CD14-positive monocyte (primary cell): ENCODE results near the gene FRMD4A. TPM values are rescaled to one million over a fixed set of nuclear protein-coding genes. Genes with fewer than 3 reads are reported as not detected.

Experiments used
- DNase-seq, 3 donors: peaks; one replicate each; pipeline ENCODE4 v3.0.0-alpha.2; 2011 to 2022
- H2AFZ ChIP-seq: 2 replicates; pipeline ENCODE4 v1.6.0; 2012; ENCODE audit warnings: mild to moderate bottlenecking, low read depth, low read length, inconsistent platforms; ENCODE audit not compliant: insufficient read depth, poor library complexity, severe bottlenecking
- H3K27ac ChIP-seq, 2 donors: 1 replicate in 1 of 2; 2 replicates in 1 of 2; pipeline ENCODE4 v1.5.1; 2012 to 2013; ENCODE audit warnings: low read length in 2 of 2, control low read depth in 1 of 2, inconsistent platforms in 1 of 2, low read depth in 1 of 2, mild to moderate bottlenecking in 1 of 2
- H3K27me3 ChIP-seq, 2 donors: one replicate each; pipeline versions ENCODE4 v1.6.0 to v1.6.1; 2011 to 2013; ENCODE audit warnings: low read length in 2 of 2; ENCODE audit not compliant: control insufficient read depth in 2 of 2, insufficient read depth in 2 of 2
- H3K36me3 ChIP-seq, 2 donors: replicated peaks in 1 of 2; 1 replicate in 1 of 2; 2 replicates in 1 of 2; pipeline versions ENCODE4 v1.5.1 to v1.6.1; 2012 to 2013; ENCODE audit warnings: low read length in 2 of 2, control low read depth in 1 of 2, inconsistent platforms in 1 of 2, mild to moderate bottlenecking in 1 of 2; ENCODE audit not compliant: insufficient read depth in 2 of 2, control insufficient read depth in 1 of 2
- H3K4me1 ChIP-seq, 2 donors: 1 replicate in 1 of 2; 2 replicates in 1 of 2; pipeline versions ENCODE4 v1.5.1 to v1.6.1; 2012 to 2013; ENCODE audit warnings: low read length in 2 of 2, control low read depth in 1 of 2, inconsistent platforms in 1 of 2, mild to moderate bottlenecking in 1 of 2, moderate library complexity in 1 of 2; ENCODE audit not compliant: insufficient read depth in 2 of 2, control insufficient read depth in 1 of 2
- H3K4me2 ChIP-seq: replicated peaks from 2 replicates; pipeline ENCODE3; 2012; ENCODE audit warnings: low read length, moderate library complexity, mild to moderate bottlenecking; ENCODE audit not compliant: poor library complexity, severe bottlenecking; ENCODE audit errors: extremely low read depth
- H3K4me3 ChIP-seq, 3 experiments: fragments of 200-600 bp in 1 of 3; sonication (generic) in 1 of 3; replicated peaks in 1 of 3; 1 replicate in 2 of 3; 2 replicates in 1 of 3; pipeline ENCODE4 v1.5.1; 2011 to 2013; ENCODE audit warnings: low read length in 3 of 3, mild to moderate bottlenecking in 3 of 3, control low read depth in 2 of 3, low read depth in 2 of 3, inconsistent platforms in 1 of 3, moderate library complexity in 1 of 3
- H3K79me2 ChIP-seq: 2 replicates; pipeline ENCODE4 v1.6.0; 2012; ENCODE audit warnings: mild to moderate bottlenecking, control low read depth, inconsistent platforms, low read length, moderate library complexity; ENCODE audit not compliant: insufficient read depth
- H3K9ac ChIP-seq: 2 replicates; pipeline ENCODE4 v1.6.0; 2017; ENCODE audit warnings: low read length, mild to moderate bottlenecking; ENCODE audit not compliant: insufficient read depth, poor library complexity, severe bottlenecking
- H3K9me3 ChIP-seq, 2 donors: replicated peaks in 1 of 2; 1 replicate in 1 of 2; 2 replicates in 1 of 2; pipeline versions ENCODE4 v1.5.1 to v1.6.1; 2012 to 2013; ENCODE audit warnings: low read length in 2 of 2, control low read depth in 1 of 2; ENCODE audit not compliant: control insufficient read depth in 1 of 2, insufficient read depth in 1 of 2
- H4K20me1 ChIP-seq: 2 replicates; pipeline ENCODE4 v1.6.0; 2012; ENCODE audit warnings: mild to moderate bottlenecking, low read length, control low read depth, moderate library complexity; ENCODE audit not compliant: insufficient read depth
- H3K27ac Mint-ChIP-seq, 7 donors: one replicate each; pipeline ENCODE4 v1.8.0; 2020; ENCODE audit warnings: mild to moderate bottlenecking in 7 of 7, mixed read lengths in 7 of 7, moderate library complexity in 6 of 7, inconsistent platforms in 2 of 7
- H3K27me3 Mint-ChIP-seq, 3 donors: one replicate each; pipeline ENCODE4 v1.8.0; 2021 to 2022; ENCODE audit warnings: low read depth in 3 of 3, mild to moderate bottlenecking in 3 of 3, mixed read lengths in 3 of 3, moderate library complexity in 3 of 3, inconsistent platforms in 1 of 3
- H3K36me3 Mint-ChIP-seq, 2 donors: one replicate each; pipeline ENCODE4 v1.8.0; 2020; ENCODE audit warnings: mixed read lengths in 2 of 2, inconsistent platforms in 1 of 2, mild to moderate bottlenecking in 1 of 2
- H3K4me1 Mint-ChIP-seq: one replicate; pipeline ENCODE4 v1.8.0; 2020; ENCODE audit warnings: mild to moderate bottlenecking, mixed read lengths
- H3K4me3 Mint-ChIP-seq, 2 donors: one replicate each; pipeline ENCODE4 v1.8.0; 2020; ENCODE audit warnings: mild to moderate bottlenecking in 2 of 2, mixed read lengths in 2 of 2, moderate library complexity in 1 of 2
- H3K9me3 Mint-ChIP-seq, 7 donors: one replicate each; pipeline ENCODE4 v1.8.0; 2020 to 2022; ENCODE audit warnings: mixed read lengths in 7 of 7, mild to moderate bottlenecking in 6 of 7, moderate library complexity in 6 of 7, inconsistent platforms in 2 of 7
- CTCF ChIP-seq: fragments of 200-600 bp; IDR thresholded peaks from one replicate; pipeline ENCODE4 v1.8.0; 2022; ENCODE audit warnings: antibody characterized with exemption, mild to moderate bottlenecking
- WGBS: methylation state at CpG from one replicate; pipeline ENCODE4 v1.1.5; 2013; ENCODE audit warnings: missing lambda C conversion rate; ENCODE audit not compliant: insufficient coverage; 5-methylcytosine and 5-hydroxymethylcytosine counted together
- intact Hi-C, 2 donors: fragments of 100-400 bp; cut with micrococcal nuclease; formaldehyde crosslinking; loops; one replicate each; pipeline versions ENCODE4 v1.15.0 to v1.15.1; 2023
- polyA plus RNA-seq, 3 donors: library from polyadenylated mRNA; depleted of rRNA in 1 of 3; unstranded in 2 of 3; stranded (reverse) in 1 of 3; fragments of 300-500 nt in 2 of 3; fragments of >200 nt in 1 of 3; fragmentation: Illumina TruSeq in 2 of 3; gene quantifications; 1 replicate in 2 of 3; 2 replicates in 1 of 3; pipeline ENCODE4 v1.2.3, GENCODE V29; 2012 to 2021

Gene FRMD4A
- polyA plus RNA-seq, 3 donors = 0.12 TPM; not detected in 2

DNA sequence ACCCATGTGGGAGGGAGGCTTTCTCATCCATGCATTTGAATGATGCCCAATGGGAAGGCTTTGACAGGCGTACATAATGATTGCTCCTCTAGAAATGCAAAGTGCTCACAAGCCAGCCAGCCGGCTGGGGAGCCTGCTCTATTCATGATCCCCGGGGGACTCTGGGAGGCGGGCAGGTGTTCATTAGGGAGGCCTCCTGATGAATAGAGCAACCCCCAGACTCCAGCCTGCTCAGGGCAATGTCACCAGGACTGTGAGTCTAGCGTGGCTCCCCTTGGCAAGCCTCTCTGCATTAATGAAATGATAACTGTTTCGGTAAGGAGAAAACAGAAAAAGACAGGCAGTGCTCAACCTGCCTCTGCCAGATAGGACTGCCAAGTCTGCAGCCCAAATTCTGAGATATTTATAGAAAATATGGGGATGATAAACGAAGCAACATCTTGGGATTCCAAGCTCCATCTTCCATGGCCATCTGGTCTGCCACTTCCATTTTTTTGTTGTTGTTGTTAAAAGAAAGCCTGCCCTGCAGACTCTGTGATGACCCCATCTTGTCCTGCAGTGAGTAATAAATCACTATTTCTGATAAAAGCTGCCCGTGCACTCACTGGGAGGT lies 507.5 kb downstream of the FRMD4A start:
- H3K27ac ChIP-seq = no peak overlapping the region
- no peaks in the 10 kb centered on the region for H3K36me3 ChIP-seq
- no peak overlapping the region for H3K4me3 ChIP-seq
- no peak for DNase-seq
- H3K9me3 ChIP-seq = no peaks in the 10 kb centered on the region
- H3K9me3 Mint-ChIP-seq = peaks cover 0 to 6% (median 0%) of the 10 kb centered on the region in 7 donors
- H3K36me3 Mint-ChIP-seq = no peaks in the 10 kb centered on the region
- H3K4me1 ChIP-seq = no peaks in the 10 kb centered on the region
- peaks cover 33 to 59% (median 37%) of the 10 kb centered on the region in 3 donors for H3K27me3 Mint-ChIP-seq
- intact Hi-C loops = no loop called here
- H2AFZ ChIP-seq = no peak overlapping the region
- peaks cover 5 to 20% of the 10 kb centered on the region in 2 donors for H3K27me3 ChIP-seq
- H3K27ac Mint-ChIP-seq = no peak overlapping the region
- no peaks in the 10 kb centered on the region for H4K20me1 ChIP-seq
- H3K4me1 Mint-ChIP-seq = no peaks in the 10 kb centered on the region
- H3K4me3 Mint-ChIP-seq = no peak overlapping the region
- no peak for TF ChIP-seq CTCF
- no peak overlapping the region for H3K9ac ChIP-seq
- H3K4me2 ChIP-seq = no peak overlapping the region
- H3K79me2 ChIP-seq = no peaks in the 10 kb centered on the region
- 84% methylated on average over 7 of the region's 8 CpGs for WGBS

DNA sequence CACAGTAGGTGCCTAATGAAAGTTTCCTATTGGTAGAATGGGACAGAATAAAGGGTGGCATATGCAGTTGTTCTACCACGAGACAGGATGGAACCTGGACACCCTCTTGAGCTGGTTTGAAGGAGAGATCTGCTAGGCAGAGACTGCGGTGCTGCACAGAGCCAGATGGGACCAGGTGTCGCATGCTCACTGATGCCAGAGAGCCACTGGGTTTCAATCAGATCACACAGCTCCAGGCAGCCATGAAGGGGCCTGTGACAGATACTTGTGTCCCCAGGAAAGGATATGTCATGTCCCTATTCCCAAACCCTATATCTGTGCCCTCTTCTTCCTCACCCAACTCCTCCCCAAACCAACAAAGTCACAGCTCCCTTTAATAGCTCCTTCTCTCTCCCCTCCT lies 508.2 kb downstream of the FRMD4A start:
- no peak overlapping the region for H3K4me3 Mint-ChIP-seq
- Histone ChIP-seq H3K27me3 (peaks cover 5 to 20% of the 10 kb centered on the region in 2 donors), H3K27ac (no peak overlapping the region), H3K9me3 (peaks cover 0 to under 1% of the 10 kb centered on the region in 2 donors), H3K9ac (no peak overlapping the region), H3K4me1 (no peaks in the 10 kb centered on the region), H3K79me2 (no peaks in the 10 kb centered on the region), H4K20me1 (no peaks in the 10 kb centered on the region), H2AFZ (no peak overlapping the region), H3K4me2 (no peak overlapping the region), H3K4me3 (no peak overlapping the region), H3K36me3 (no peaks in the 10 kb centered on the region)
- peaks cover 31 to 59% (median 37%) of the 10 kb centered on the region in 3 donors for H3K27me3 Mint-ChIP-seq
- intact Hi-C loops = no loop called here
- no peaks in the 10 kb centered on the region for H3K4me1 Mint-ChIP-seq
- H3K27ac Mint-ChIP-seq = no peak overlapping the region
- no peak for TF ChIP-seq CTCF
- peaks cover under 1 to 6% (median 2%) of the 10 kb centered on the region in 7 donors for H3K9me3 Mint-ChIP-seq
- no peak for DNase-seq
- WGBS = 93% methylated on average over 3 of the region's 3 CpGs
- no peaks in the 10 kb centered on the region for H3K36me3 Mint-ChIP-seq
